Measurements from ENCODE around the gene LDLRAD2. TPM values are rescaled to one million over a fixed set of nuclear protein-coding genes. Genes with fewer than 3 reads are reported as not detected.

LDLRAD2 gene
- total RNA-seq, 2 donors from 2014 or later = 0.32 to 1.6 TPM

- DNase-seq (ENCODE audit: low spot score) = no peak
- H3K4me1 ChIP-seq (replicated peaks) = no peaks in the 10 kb centered on the region
- H3K4me3 ChIP-seq = no peak overlapping the region
- 84% methylated on average over 13 of the region's 14 CpGs for WGBS
- H3K36me3 ChIP-seq = peaks cover 14 to 29% of the 10 kb centered on the region in 2 donors
- TF ChIP-seq POLR2A (IDR thresholded peaks at IDR 0.05) (no peak), CTCF (IDR thresholded peaks at IDR 0.05) (no peak), POLR2AphosphoS5 (IDR thresholded peaks at IDR 0.05) (no peak)
- H3K9me3 ChIP-seq = no peaks in the 10 kb centered on the region
- intact Hi-C loops (cut with DNase I) = no loop called here
- H3K27ac ChIP-seq = no peak overlapping the region
- no peaks in the 10 kb centered on the region for H3K27me3 ChIP-seq (replicated peaks; ENCODE audit: insufficient read depth)
These were observed 19.4 kb downstream of the LDLRAD2 start for GRCh38 chr1:21831454-21831970.

GRCh38 chr1:21833392-21833976 lies 21.4 kb downstream of the LDLRAD2 start:
- no peaks in the 10 kb centered on the region for H3K4me1 ChIP-seq (replicated peaks)
- TF ChIP-seq CTCF (IDR thresholded peaks at IDR 0.05) (no peak), POLR2A (IDR thresholded peaks at IDR 0.05) (no peak), POLR2AphosphoS5 (IDR thresholded peaks at IDR 0.05) (no peak)
- DNase-seq (ENCODE audit: low spot score) = no peak
- no peaks in the 10 kb centered on the region for H3K9me3 ChIP-seq
- H3K27ac ChIP-seq = no peak overlapping the region
- H3K4me3 ChIP-seq = no peak overlapping the region
- peaks cover 14 to 21% of the 10 kb centered on the region in 2 donors for H3K36me3 ChIP-seq
- no peaks in the 10 kb centered on the region for H3K27me3 ChIP-seq (replicated peaks; ENCODE audit: insufficient read depth)
- 81% methylated on average over 11 of the region's 11 CpGs for WGBS
- intact Hi-C loops (cut with DNase I) = no loop called here

GRCh38 chr1:21834094-21834493 lies 22.0 kb downstream of the LDLRAD2 start:
- intact Hi-C loops (cut with DNase I) = no loop called here
- Histone ChIP-seq H3K27me3 (replicated peaks; ENCODE audit: insufficient read depth) (no peaks in the 10 kb centered on the region), H3K27ac (no peak overlapping the region), H3K9me3 (no peaks in the 10 kb centered on the region), H3K36me3 (peaks cover 14 to 21% of the 10 kb centered on the region in 2 donors), H3K4me1 (replicated peaks) (no peaks in the 10 kb centered on the region), H3K4me3 (no peak overlapping the region)
- WGBS = 94% methylated on average over 1 of the region's 1 CpG
- TF ChIP-seq CTCF (IDR thresholded peaks at IDR 0.05) = no peak
- no peak for TF ChIP-seq POLR2AphosphoS5 (IDR thresholded peaks at IDR 0.05)
- TF ChIP-seq POLR2A (IDR thresholded peaks at IDR 0.05) = no peak
- no peak for DNase-seq (ENCODE audit: low spot score)

GRCh38 chr1:21834666-21835065 lies 22.6 kb downstream of the LDLRAD2 start:
- Histone ChIP-seq H3K36me3 (peaks cover 14 to 26% of the 10 kb centered on the region in 2 donors), H3K27ac (no peak overlapping the region), H3K4me3 (no peak overlapping the region), H3K9me3 (no peaks in the 10 kb centered on the region), H3K27me3 (replicated peaks; ENCODE audit: insufficient read depth) (no peaks in the 10 kb centered on the region), H3K4me1 (replicated peaks) (no peaks in the 10 kb centered on the region)
- DNase-seq (ENCODE audit: low spot score) = no peak
- 96% methylated on average over 16 of the region's 16 CpGs for WGBS
- intact Hi-C loops (cut with DNase I) = no loop called here
- TF ChIP-seq CTCF (IDR thresholded peaks at IDR 0.05) (no peak), POLR2A (IDR thresholded peaks at IDR 0.05) (no peak), POLR2AphosphoS5 (IDR thresholded peaks at IDR 0.05) (no peak)

- WGBS = 92% methylated on average over 4 of the region's 4 CpGs
- H3K27ac ChIP-seq = no peak overlapping the region
- H3K36me3 ChIP-seq = peaks cover 14 to 26% of the 10 kb centered on the region in 2 donors
- no peaks in the 10 kb centered on the region for H3K27me3 ChIP-seq (replicated peaks; ENCODE audit: insufficient read depth)
- H3K4me1 ChIP-seq (replicated peaks) = no peaks in the 10 kb centered on the region
- intact Hi-C loops (cut with DNase I) = no loop called here
- H3K9me3 ChIP-seq = no peaks in the 10 kb centered on the region
- TF ChIP-seq POLR2A (IDR thresholded peaks at IDR 0.05) (no peak), CTCF (IDR thresholded peaks at IDR 0.05) (no peak), POLR2AphosphoS5 (IDR thresholded peaks at IDR 0.05) (no peak)
- DNase-seq (ENCODE audit: low spot score) = no peak
- no peak overlapping the region for H3K4me3 ChIP-seq
These were observed 23.9 kb downstream of the LDLRAD2 start for GRCh38 chr1:21836010-21836409.
